C4-2B (cell line): ENCODE measurements around the gene CNTN4.

Source experiments
- CTCF ChIP-seq: fragments of 450-650 bp; conservative IDR thresholded peaks from 2 replicates; pipeline ENCODE4 v1.5.1; 2017; ENCODE audit warnings: mild to moderate bottlenecking
- ZFX ChIP-seq: fragments of 450-650 bp; IDR thresholded peaks from 2 replicates; pipeline ENCODE4 v1.6.1; 2017

GRCh38 chr3:2920103-2920502 lies 821.4 kb downstream of the CNTN4 start:
- TF ChIP-seq ZFX (no peak), CTCF (no peak)
